ENCODE measurements around the gene CLASP1. TPM values are rescaled to one million over a fixed set of nuclear protein-coding genes. Genes with fewer than 3 reads are reported as not detected.

CLASP1 gene
- total RNA-seq (ENCODE audit: low replicate concordance): 75.5 and 110 TPM in 2 replicates

- DNase-seq (ENCODE audit: low spot score): no peak
- peaks cover 37% of the 10 kb centered on the region for H4K20me1 ChIP-seq (ENCODE audit: low read depth)
- H3K27me3 Mint-ChIP-seq (ENCODE audit: insufficient read depth, low read depth): peaks cover 11% of the 10 kb centered on the region
- TF ChIP-seq EZH2 (IDR thresholded peaks at IDR 0.05) (no peak), EZH2phosphoT487 (IDR thresholded peaks at IDR 0.05) (no peak), CTCF (IDR thresholded peaks at IDR 0.05) (no peak)
- H3K27ac ChIP-seq: peak within 1 kb of the TSS; percentile 95
- no peaks in the 10 kb centered on the region for H3K36me3 ChIP-seq
- peaks cover 30% of the 10 kb centered on the region for H3F3A ChIP-seq (ENCODE audit: low read depth)
- H3K79me2 ChIP-seq (ENCODE audit: low read depth): peaks cover 80% of the 10 kb centered on the region
- peak within 1 kb of the TSS; percentile 91 for H3K4me3 Mint-ChIP-seq
- H3K9me3 ChIP-seq (ENCODE audit: low read depth): no peaks in the 10 kb centered on the region
- H3K9ac ChIP-seq: peak within 1 kb of the TSS; percentile 81
- H3K4me3 ChIP-seq: peak within 1 kb of the TSS; percentile 78
- peak within 1 kb of the TSS; percentile 96 for H3K4me2 ChIP-seq
- H2AFZ ChIP-seq (replicated peaks): peak within 1 kb of the TSS; percentile 82
- H3K27ac Mint-ChIP-seq: peak within 1 kb of the TSS; percentile 99
- no peaks in the 10 kb centered on the region for H3K27me3 ChIP-seq
- peaks cover 18% of the 10 kb centered on the region for H3K4me1 ChIP-seq
- H3K9me3 Mint-ChIP-seq: no peaks in the 10 kb centered on the region
- H3K4me1 Mint-ChIP-seq: peaks cover 29% of the 10 kb centered on the region
- peaks cover 12% of the 10 kb centered on the region for H3K36me3 Mint-ChIP-seq
These were observed at the start of gene CLASP1 for GRCh38 chr2:121649149-121649595. TSS of gene CLASP1 (minus strand) at chr2:121649462. CDS start at chr2:121605895, 43,567 bp downstream.

- no peaks in the 10 kb centered on the region for H3F3A ChIP-seq (ENCODE audit: low read depth)
- H3K79me2 ChIP-seq (ENCODE audit: low read depth): no peaks in the 10 kb centered on the region
- H3K9me3 Mint-ChIP-seq: no peaks in the 10 kb centered on the region
- H3K27me3 ChIP-seq: no peaks in the 10 kb centered on the region
- TF ChIP-seq EZH2 (IDR thresholded peaks at IDR 0.05) (no peak), EZH2phosphoT487 (IDR thresholded peaks at IDR 0.05) (no peak), CTCF (IDR thresholded peaks at IDR 0.05) (no peak)
- no peak overlapping the region for H2AFZ ChIP-seq (replicated peaks)
- no peak overlapping the region for H3K9ac ChIP-seq
- H3K4me1 Mint-ChIP-seq: peaks cover 2% of the 10 kb centered on the region
- no peaks in the 10 kb centered on the region for H3K36me3 Mint-ChIP-seq
- DNase-seq (ENCODE audit: low spot score): no peak
- H3K4me1 ChIP-seq: no peaks in the 10 kb centered on the region
- H3K27ac Mint-ChIP-seq: no peak overlapping the region
- H3K4me3 ChIP-seq: no peak overlapping the region
- no peaks in the 10 kb centered on the region for H4K20me1 ChIP-seq (ENCODE audit: low read depth)
- no peak overlapping the region for H3K27ac ChIP-seq
- H3K27me3 Mint-ChIP-seq (ENCODE audit: insufficient read depth, low read depth): peaks cover 6% of the 10 kb centered on the region
- H3K36me3 ChIP-seq: no peaks in the 10 kb centered on the region
- no peaks in the 10 kb centered on the region for H3K9me3 ChIP-seq (ENCODE audit: low read depth)
- H3K4me3 Mint-ChIP-seq: no peak overlapping the region
- no peak overlapping the region for H3K4me2 ChIP-seq
These were observed 49.2 kb upstream of the CLASP1 start for GRCh38 chr2:121698318-121698930.

GRCh38 chr2:121697108-121697631, 47.9 kb upstream of the CLASP1 start:
- Histone ChIP-seq H3K27me3 (no peaks in the 10 kb centered on the region), H3K4me1 (no peaks in the 10 kb centered on the region), H3K36me3 (no peaks in the 10 kb centered on the region), H3K27ac (no peak overlapping the region), H3K9ac (no peak overlapping the region), H3K79me2 (ENCODE audit: low read depth) (no peaks in the 10 kb centered on the region), H3K9me3 (ENCODE audit: low read depth) (no peaks in the 10 kb centered on the region), H3F3A (ENCODE audit: low read depth) (no peaks in the 10 kb centered on the region), H3K4me3 (no peak overlapping the region), H3K4me2 (no peak overlapping the region), H4K20me1 (ENCODE audit: low read depth) (no peaks in the 10 kb centered on the region), H2AFZ (replicated peaks) (no peak overlapping the region)
- no peak overlapping the region for H3K27ac Mint-ChIP-seq
- no peak for DNase-seq (ENCODE audit: low spot score)
- peaks cover 6% of the 10 kb centered on the region for H3K27me3 Mint-ChIP-seq (ENCODE audit: insufficient read depth, low read depth)
- TF ChIP-seq EZH2phosphoT487 (IDR thresholded peaks at IDR 0.05) (no peak), EZH2 (IDR thresholded peaks at IDR 0.05) (no peak), CTCF (IDR thresholded peaks at IDR 0.05) (no peak)
- H3K36me3 Mint-ChIP-seq: no peaks in the 10 kb centered on the region
- peaks cover 2% of the 10 kb centered on the region for H3K4me1 Mint-ChIP-seq
- H3K9me3 Mint-ChIP-seq: no peaks in the 10 kb centered on the region
- H3K4me3 Mint-ChIP-seq: no peak overlapping the region
